VCaP (cell line): Measurements from ENCODE around the gene APC2.
"Not testable (repeated sequence)": the region's sequence is repeated elsewhere in the genome, so short reads cannot be mapped to it uniquely, and the experiment has no call there.

Source experiments
- H3K27ac ChIP-seq: fragments of 450-650 bp; 2 replicates; pipeline ENCODE4 v1.5.1; 2017
- CTCF ChIP-seq: fragments of 450-650 bp; conservative IDR thresholded peaks from 2 replicates; pipeline ENCODE4 v1.5.1; 2017; ENCODE audit warnings: mild to moderate bottlenecking, moderate library complexity

APC2 gene

GRCh38 chr19:1492474-1493006, 42.6 kb downstream of the APC2 start:
- H3K27ac ChIP-seq = no peak overlapping the region
- no peak for TF ChIP-seq CTCF

GRCh38 chr19:1494115-1494815, 44.3 kb downstream of the APC2 start:
- no peak overlapping the region for H3K27ac ChIP-seq
- no peak for TF ChIP-seq CTCF

GRCh38 chr19:1495051-1495798, 45.3 kb downstream of the APC2 start:
- H3K27ac ChIP-seq = no peak overlapping the region
- TF ChIP-seq CTCF = no peak

GRCh38 chr19:1495799-1496713, 46.1 kb downstream of the APC2 start:
- no peak for TF ChIP-seq CTCF
- H3K27ac ChIP-seq = no peak overlapping the region

GRCh38 chr19:1496714-1497577, 47.0 kb downstream of the APC2 start:
- TF ChIP-seq CTCF = no peak
- H3K27ac ChIP-seq = no peak overlapping the region

GRCh38 chr19:1497578-1498235, 47.8 kb downstream of the APC2 start:
- TF ChIP-seq CTCF = no peak
- H3K27ac ChIP-seq = no peak overlapping the region

GRCh38 chr19:1499231-1499630, 49.3 kb downstream of the APC2 start:
- not testable (repeated sequence) for H3K27ac ChIP-seq
